Hematopoietic multipotent progenitor cell treated with erythropoietin and hydrocortisone succinate and interleukin-3 and kit ligand, for 8 days (in vitro differentiated cells): Measurements from ENCODE around the gene LYVE1.
"Not testable (repeated sequence)": the region's sequence is repeated elsewhere in the genome, so short reads cannot be mapped to it uniquely, and the experiment has no call there.

ENCODE experiments used
- DNase-seq: peaks from one replicate; pipeline ENCODE4 v3.0.0-alpha.2; 2015

LYVE1 gene

DNA sequence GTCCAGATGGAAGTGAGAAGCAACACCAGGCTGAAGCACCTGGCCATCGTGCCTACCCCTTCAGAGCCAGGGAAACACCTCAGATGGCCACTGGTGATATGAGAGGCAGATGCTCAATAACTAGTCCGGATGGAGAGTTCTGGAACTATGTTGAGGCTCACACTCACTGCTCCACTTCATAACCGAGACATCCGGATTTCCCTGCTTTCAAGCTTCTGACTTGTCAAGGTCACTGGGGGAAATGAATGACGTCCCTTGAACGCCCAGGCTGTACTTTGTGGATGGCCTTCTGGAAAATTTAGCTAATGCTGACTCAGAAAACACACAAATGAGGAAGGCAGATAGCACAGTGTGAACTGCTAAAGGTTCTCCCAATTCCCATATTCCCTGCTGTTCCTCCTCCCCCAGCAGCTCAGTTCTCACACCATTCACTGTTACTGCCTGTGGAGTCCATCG lies at the start of gene LYVE1:
Gene LYVE1 (minus strand): TSS at position 180 of the 456 bp plus-strand sequence. CDS start 133 bp downstream, at position 47.
- DNase-seq = no peak

DNA sequence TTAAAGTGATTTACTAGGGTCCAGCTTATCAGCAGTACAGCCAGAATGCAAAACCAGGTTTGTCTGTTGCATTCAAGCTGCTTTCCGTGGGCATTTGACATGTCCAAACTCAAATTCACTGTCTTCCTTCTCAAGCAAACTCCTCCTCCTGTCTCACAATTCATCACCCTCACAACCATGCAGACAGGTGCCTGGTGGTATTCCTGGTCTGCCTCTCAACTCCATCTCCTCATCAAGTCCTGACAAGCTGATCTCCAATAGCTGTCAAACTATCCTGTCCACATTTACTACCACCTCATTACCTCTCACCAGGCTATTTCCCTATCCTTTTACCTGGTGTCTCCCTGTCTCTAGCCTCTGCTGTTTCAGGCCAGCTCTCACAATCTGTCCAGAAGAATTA lies 49.1 kb upstream of the LYVE1 start:
- DNase-seq = no peak

GRCh38 chr11:10611979-10612862 lies 43.8 kb upstream of the LYVE1 start:
- DNase-seq = no peak

GRCh38 chr11:10609636-10610035 lies 41.2 kb upstream of the LYVE1 start:
- DNase-seq = no peak

- no peak for DNase-seq
Observed at GRCh38 chr11:10608584-10608983, 40.1 kb upstream of the LYVE1 start.

DNA sequence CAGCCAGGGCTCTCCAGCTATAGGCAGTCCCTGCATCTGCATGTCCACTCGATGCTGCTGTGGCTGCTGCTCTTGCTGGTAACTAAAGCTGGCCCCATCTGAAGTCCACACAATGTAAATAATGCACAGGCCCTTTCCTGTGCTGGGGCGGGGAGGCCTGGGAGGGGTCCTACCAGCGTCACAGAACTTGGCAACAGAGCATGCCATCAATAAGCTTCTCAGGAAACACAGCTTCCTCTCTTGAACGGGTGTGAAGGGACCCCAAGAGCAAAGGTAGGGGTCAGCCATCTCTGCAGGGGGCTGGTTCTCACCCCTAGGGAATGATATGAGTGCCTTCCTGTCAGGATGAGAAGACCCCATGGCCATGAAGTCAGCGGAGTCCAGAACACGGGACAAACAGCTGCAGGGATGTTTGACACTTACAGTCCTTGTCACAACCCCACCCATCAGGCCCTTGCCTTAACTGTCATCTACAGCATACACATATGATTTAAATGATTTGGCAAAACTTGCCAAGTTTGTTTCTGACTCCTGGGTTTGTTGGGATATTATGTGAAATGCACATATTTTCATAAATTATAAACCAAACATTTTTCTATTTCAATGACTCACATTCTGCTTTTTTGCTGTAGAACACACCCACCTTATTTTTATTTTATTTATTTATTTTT lies 39.1 kb upstream of the LYVE1 start:
- no peak for DNase-seq

GRCh38 chr11:10606536-10607208 lies 38.2 kb upstream of the LYVE1 start:
- DNase-seq = no peak

GRCh38 chr11:10605941-10606381 lies 37.5 kb upstream of the LYVE1 start:
- DNase-seq = no peak

DNA sequence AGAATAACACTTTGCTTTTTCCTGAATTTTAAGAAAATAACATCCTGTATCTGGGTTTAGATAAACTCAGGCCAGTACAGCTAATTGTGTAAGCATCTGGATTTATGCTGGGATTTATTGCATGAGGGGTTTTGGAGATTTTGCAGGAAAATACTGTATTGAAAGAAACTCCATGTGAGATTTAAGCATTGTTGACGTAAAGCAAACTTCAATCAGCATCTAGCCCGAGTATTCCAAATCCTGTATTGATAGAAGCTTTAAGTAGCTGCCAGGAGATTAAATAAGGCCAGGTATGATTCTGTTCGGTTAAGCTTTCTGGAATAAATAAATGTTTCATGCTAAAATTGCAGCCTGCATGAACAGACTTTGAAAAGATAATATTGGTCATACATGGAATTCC lies 36.3 kb upstream of the LYVE1 start:
- no peak for DNase-seq

DNA sequence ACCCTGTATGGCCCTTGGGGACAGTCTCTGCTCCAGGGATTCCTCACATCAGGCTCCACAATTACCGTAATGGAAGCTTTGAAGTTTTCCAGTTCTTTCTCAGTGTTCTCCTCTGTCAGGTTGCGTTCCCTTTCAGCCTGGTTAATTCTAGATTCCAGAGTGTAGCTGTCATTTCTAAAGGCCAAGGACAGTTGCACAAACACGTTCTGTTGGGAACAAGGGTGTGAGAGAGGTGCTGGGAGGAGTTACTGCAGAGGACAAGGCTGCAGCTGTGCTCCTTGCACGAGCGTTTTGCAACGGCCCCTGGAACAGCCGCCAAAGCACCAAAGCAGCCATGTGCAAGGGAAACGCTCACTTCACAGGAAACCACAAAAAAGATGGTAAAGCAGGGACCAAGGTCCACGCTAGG lies 35.9 kb upstream of the LYVE1 start:
- DNase-seq = no peak

DNA sequence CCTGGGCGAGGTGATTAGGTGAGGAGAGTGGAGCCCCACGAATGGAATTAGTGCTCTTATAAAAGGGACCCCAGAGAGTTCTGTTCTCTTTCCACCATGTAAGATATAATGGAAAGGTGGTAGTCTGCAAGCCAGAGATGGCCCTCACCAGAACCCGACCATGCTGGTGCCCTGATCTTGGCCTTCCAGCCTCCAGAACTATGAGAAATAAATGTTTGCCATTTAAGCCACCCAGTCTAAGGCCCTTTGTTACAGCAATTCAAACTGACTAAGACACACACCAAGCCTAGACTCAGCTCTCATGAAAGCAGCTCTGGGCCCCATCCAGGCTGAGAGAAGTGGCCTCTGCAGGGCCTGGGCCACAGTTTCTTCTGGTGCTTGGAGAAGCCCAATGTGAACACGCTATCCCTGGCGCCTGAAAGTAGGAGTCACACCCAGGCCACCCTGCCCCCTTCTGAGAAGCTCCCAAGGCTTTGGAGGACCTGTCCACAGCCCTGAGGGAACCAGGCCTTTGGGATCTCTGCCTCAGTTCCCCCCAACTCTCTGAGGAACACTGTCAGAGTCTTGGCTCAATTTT lies 35.3 kb upstream of the LYVE1 start:
- DNase-seq = no peak

GRCh38 chr11:10602945-10603344 lies 34.5 kb upstream of the LYVE1 start:
- no peak for DNase-seq

GRCh38 chr11:10602366-10602765 lies 33.9 kb upstream of the LYVE1 start:
- no peak for DNase-seq

DNA sequence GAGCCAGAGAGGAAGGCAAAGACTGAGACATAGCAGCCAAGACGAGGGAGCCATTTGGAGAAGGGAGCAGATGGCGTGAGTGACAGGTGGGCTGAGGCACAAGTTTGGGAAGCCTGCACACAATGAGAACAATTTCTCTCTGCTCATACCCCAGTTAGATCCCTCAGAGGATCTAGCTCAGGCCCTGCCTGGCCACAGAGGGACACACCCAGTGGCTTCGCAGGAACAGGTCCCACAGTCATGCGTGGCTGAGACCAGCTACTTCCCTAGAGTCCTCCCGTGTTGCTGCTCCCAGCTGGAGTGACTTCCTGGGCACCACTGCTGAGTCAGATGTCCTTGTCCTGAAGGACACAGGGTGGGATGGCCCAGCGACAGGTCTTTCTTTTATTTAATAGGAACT lies 33.4 kb upstream of the LYVE1 start:
- DNase-seq = no peak

GRCh38 chr11:10600570-10601248 lies 32.2 kb upstream of the LYVE1 start:
- DNase-seq = no peak

DNA sequence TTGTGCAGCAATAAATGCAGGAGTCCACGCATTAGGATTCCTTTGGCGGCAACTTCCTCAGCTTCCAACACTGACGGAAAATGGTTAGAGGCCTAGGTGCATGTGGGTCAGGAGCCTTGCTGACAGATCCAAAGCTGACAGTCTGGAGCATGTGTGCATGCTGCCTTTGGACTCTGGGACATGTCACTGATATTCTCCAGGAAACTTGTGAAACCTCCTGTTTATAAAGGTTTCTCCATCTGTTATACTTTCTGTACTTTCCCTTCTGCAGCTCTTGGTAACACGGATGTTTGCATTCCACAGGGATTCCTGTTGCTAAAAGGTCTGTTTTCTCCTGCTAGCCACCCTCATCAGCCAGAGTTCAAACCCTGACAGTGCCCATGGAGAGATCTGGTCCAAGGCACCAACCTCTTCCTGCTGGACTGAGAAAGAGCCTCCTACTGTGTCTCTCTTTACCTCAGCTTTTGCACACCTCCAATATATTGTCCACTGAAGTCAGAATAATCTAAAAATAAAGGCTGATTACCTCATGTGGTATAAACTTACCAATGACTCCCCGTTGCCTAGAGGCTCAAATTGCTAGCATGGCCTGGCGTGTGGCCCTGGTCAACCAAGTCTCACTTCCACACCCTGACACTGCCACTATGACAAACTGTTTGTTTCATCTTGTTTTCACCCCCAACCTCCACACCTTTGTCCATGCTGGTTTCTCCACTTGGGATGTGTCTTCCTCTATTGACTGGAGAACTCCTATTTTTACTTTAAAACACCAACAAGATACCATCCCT lies 31.1 kb upstream of the LYVE1 start:
- no peak for DNase-seq

GRCh38 chr11:10598816-10599215 lies 30.4 kb upstream of the LYVE1 start:
- no peak for DNase-seq

DNA sequence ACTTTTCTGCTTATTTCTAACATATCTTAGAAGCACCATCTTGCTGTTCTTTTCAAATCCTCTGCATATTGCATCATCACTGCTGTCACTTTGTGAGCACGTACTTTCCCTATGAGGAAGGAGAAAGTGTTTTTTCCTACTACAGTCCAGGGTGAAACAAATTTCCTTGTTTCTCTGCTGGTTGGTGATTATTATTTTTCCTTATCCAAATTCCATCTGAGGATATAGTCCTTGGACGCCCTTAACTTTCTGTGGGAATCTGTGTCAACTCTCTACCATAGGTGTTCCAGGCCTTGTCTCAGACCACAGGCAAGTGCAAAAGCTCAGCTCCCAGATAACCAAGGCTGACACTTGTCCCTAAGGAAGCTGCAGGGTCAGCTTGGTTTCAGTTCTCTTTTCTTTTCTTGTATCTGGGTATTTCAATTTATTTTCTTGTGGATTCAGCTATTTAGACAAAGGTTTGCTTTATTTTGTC lies 29.4 kb upstream of the LYVE1 start:
- DNase-seq = no peak

- DNase-seq = not testable (repeated sequence)
Observed at GRCh38 chr11:10595840-10596239, 27.4 kb upstream of the LYVE1 start.

DNA sequence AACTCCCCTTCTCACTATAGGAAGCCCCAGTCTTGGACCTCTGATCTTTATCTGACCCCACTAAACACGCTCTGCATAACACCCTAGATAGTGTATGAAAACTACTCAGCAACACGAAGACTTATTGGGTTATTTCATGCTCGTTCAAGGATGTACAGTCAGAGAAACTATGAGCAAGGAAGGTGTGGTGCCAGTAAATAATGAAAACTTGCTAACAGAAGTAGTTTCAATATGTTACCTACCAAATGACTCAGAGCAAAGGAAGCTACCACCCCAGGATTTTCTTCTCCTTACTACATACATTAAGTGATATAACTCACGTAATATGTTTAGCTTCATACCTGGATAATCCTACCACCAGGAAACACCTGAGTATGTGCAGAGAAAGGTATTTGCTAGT lies 25.9 kb upstream of the LYVE1 start:
- DNase-seq = no peak

- DNase-seq = no peak
Observed at GRCh38 chr11:10592331-10592730, 23.9 kb upstream of the LYVE1 start.

DNA sequence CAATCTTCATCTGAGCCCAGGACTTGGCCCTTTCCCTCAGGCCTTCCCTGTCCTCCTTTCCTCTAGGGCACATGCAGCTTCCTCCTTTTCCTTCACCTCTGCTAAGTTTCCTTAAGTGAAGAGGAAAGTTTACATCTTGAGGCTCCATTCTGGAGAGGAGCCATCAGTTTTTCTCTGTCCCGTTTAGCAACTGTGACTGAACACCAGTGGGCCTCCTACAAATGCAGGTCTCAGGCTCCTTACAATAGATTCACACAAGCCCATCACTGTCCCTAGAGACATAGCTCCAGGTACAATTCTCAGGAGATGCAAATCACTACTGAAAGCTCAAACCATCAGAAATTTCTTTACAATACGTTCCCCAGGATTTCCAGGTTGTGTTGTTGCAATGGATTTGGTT lies 23.3 kb upstream of the LYVE1 start:
- DNase-seq = no peak
